Stimulated activated CD4-positive, alpha-beta T cell treated with anti-CD3 and anti-CD28 coated beads, Interleukin-2, amount 100 ng/mL, for 48 hours (primary cell): ENCODE data around the gene DNASE1L2.
"Not testable (repeated sequence)": the region's sequence is repeated elsewhere in the genome, so short reads cannot be mapped to it uniquely, and the experiment has no call there.

Experiments used
- DNase-seq, 2 donors: peaks; one replicate each; pipeline ENCODE4 v3.0.0-alpha.2; 2020

The DNASE1L2 gene

GRCh38 chr16:2242598-2242997 is 6.4 kb downstream of the DNASE1L2 start:
- no peak for DNase-seq

GRCh38 chr16:2243031-2243528 is 6.8 kb downstream of the DNASE1L2 start:
- DNase-seq, result no peak

- no peak for DNase-seq
Measured at GRCh38 chr16:2243781-2244180, 7.5 kb downstream of the DNASE1L2 start.

GRCh38 chr16:2244301-2244700 is 8.1 kb downstream of the DNASE1L2 start:
- DNase-seq, result no peak

- DNase-seq, result no peak
Measured at GRCh38 chr16:2244926-2245795, 8.9 kb downstream of the DNASE1L2 start.

GRCh38 chr16:2246301-2246885 is 10.1 kb downstream of the DNASE1L2 start:
- DNase-seq, result no peak

GRCh38 chr16:2250652-2251295 is 14.5 kb downstream of the DNASE1L2 start:
- peak in 1 of 2 donors; percentile 31 for DNase-seq

- DNase-seq, result peak; percentile 76 to 80
Measured at GRCh38 chr16:2251296-2252111, 15.3 kb downstream of the DNASE1L2 start, which contains the start of gene ECI1. ECI1 (minus strand) TSS chr16:2251587; CDS start chr16:2251566, 21 bp downstream.

- DNase-seq, result no peak
Measured at GRCh38 chr16:2252806-2253148, 16.5 kb downstream of the DNASE1L2 start.

- no peak for DNase-seq
Measured at GRCh38 chr16:2253293-2253692, 17.0 kb downstream of the DNASE1L2 start.

GRCh38 chr16:2256531-2257140 is 20.4 kb downstream of the DNASE1L2 start:
- DNase-seq, result no peak

- DNase-seq, result no peak
Measured at GRCh38 chr16:2257726-2258125, 21.5 kb downstream of the DNASE1L2 start.

- not testable (repeated sequence) for DNase-seq
Measured at GRCh38 chr16:2258530-2258929, 22.3 kb downstream of the DNASE1L2 start.

GRCh38 chr16:2260250-2260649 is 24.0 kb downstream of the DNASE1L2 start:
- DNase-seq, result no peak

- not testable (repeated sequence) for DNase-seq
Measured at GRCh38 chr16:2263026-2263425, 26.8 kb downstream of the DNASE1L2 start.

GRCh38 chr16:2266887-2267286 is 30.6 kb downstream of the DNASE1L2 start:
- not testable (repeated sequence) for DNase-seq

GRCh38 chr16:2267505-2267912 is 31.3 kb downstream of the DNASE1L2 start:
- not testable (repeated sequence) for DNase-seq

- peak; percentile 97 to 98 for DNase-seq
Measured at GRCh38 chr16:2267913-2268666, 31.8 kb downstream of the DNASE1L2 start, which contains the start of gene RNPS1. RNPS1 (minus strand) TSS chr16:2268126; CDS start chr16:2264643, 3,483 bp downstream.

- DNase-seq, result no peak
Measured at GRCh38 chr16:2270070-2270462, 33.8 kb downstream of the DNASE1L2 start.

GRCh38 chr16:2270588-2271470 is 34.6 kb downstream of the DNASE1L2 start:
- no peak for DNase-seq
